ENCODE data around the gene HRH3. TPM values are rescaled to one million over a fixed set of nuclear protein-coding genes. Genes with fewer than 3 reads are reported as not detected.

The HRH3 gene
- total RNA-seq, 1 experiment from 2014 or later, result not detected

GRCh38 chr20:62263396-62263795 lies 43.3 kb upstream of the HRH3 start:
- Mint-ChIP-seq H3K27me3 (ENCODE audit: insufficient read depth, unreplicated experiment) (no peaks in the 10 kb centered on the region), H3K27ac (ENCODE audit: low read depth, unreplicated experiment) (no peak overlapping the region), H3K4me1 (ENCODE audit: insufficient read depth, unreplicated experiment) (peaks cover 4% of the 10 kb centered on the region), H3K4me3 (ENCODE audit: unreplicated experiment) (no peak overlapping the region), H3K36me3 (ENCODE audit: insufficient read depth, unreplicated experiment) (peaks cover 73% of the 10 kb centered on the region), H3K9me3 (ENCODE audit: unreplicated experiment) (no peaks in the 10 kb centered on the region)
- TF ChIP-seq CTCF (IDR thresholded peaks at IDR 0.05; ENCODE audit: unreplicated experiment), result no peak
- intact Hi-C loops (cut with micrococcal nuclease), result no loop called here
- BruUV-seq (replicated peaks), result no TSS peak
- DNase-seq (ENCODE audit: unreplicated experiment), result no peak
- CTCF ChIA-PET, result interaction anchor here (1.1 to 1.3 kb wide), 2 partner anchors 75 to 545 kb away, joined by 3 to 4 read pairs; no protein-coding TSS in a partner anchor
- POLR2A ChIA-PET, result no interaction called here

DNA sequence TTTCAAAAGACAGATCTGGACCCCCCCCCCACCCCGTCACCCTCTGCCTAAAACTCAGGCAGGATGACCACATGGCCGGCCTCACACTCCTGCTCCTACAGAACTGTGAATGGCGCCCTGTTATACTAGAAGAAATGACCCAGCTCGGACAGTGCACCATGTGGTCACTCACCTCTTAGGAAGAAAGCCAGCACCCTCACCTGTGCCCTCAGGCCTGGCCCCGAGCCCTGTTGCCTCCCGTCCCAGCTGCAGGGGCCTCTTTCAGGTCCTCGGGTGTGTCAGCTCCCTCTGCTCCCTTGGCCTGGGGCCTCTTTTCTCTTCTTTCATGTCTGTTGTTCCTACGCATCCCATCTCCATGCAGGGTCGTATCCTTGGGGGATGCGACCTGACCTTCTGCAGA lies 42.0 kb upstream of the HRH3 start:
- POLR2A ChIA-PET, result no interaction called here
- H3K27me3 Mint-ChIP-seq (ENCODE audit: insufficient read depth, unreplicated experiment), result no peaks in the 10 kb centered on the region

DNA sequence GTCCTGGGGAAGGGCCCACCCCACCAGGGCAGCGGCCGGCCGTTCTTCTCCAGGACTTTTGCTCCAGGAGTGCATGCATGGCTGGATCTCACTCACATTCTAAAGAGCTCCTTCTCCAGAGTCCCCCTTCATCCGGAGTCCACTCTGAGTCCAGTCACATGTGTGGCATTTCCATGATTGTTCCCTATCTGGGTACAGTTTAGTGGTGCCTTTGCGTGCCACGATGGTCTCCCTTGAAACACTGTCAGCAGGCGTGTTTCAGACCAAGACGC lies 39.2 kb upstream of the HRH3 start:
- POLR2A ChIA-PET, result interaction anchor here (0.6 kb wide), 1 partner anchor 72 kb away, joined by 3 read pairs; no protein-coding TSS in a partner anchor
- H3K4me1 Mint-ChIP-seq (ENCODE audit: insufficient read depth, unreplicated experiment), result peaks cover 9% of the 10 kb centered on the region
- peaks cover 67% of the 10 kb centered on the region for H3K36me3 Mint-ChIP-seq (ENCODE audit: insufficient read depth, unreplicated experiment)
- no peaks in the 10 kb centered on the region for H3K9me3 Mint-ChIP-seq (ENCODE audit: unreplicated experiment)
- TF ChIP-seq CTCF (IDR thresholded peaks at IDR 0.05; ENCODE audit: unreplicated experiment), result no peak
- CTCF ChIA-PET, result interaction anchor here (0.9 kb wide), 1 partner anchor 17 kb away, joined by 3 read pairs; no protein-coding TSS in a partner anchor
- no peak overlapping the region for H3K4me3 Mint-ChIP-seq (ENCODE audit: unreplicated experiment)
- no peak for DNase-seq (ENCODE audit: unreplicated experiment)
- BruUV-seq (replicated peaks), result no TSS peak
- intact Hi-C loops (cut with micrococcal nuclease), result no loop called here
- no peak overlapping the region for H3K27ac Mint-ChIP-seq (ENCODE audit: low read depth, unreplicated experiment)
- no peaks in the 10 kb centered on the region for H3K27me3 Mint-ChIP-seq (ENCODE audit: insufficient read depth, unreplicated experiment)

More for the DNA sequence above, 42.0 kb upstream of the HRH3 start:
- H3K36me3 Mint-ChIP-seq (ENCODE audit: insufficient read depth, unreplicated experiment), result peaks cover 74% of the 10 kb centered on the region
- BruUV-seq (replicated peaks), result no TSS peak
- H3K4me1 Mint-ChIP-seq (ENCODE audit: insufficient read depth, unreplicated experiment), result peaks cover 9% of the 10 kb centered on the region
- TF ChIP-seq CTCF (IDR thresholded peaks at IDR 0.05; ENCODE audit: unreplicated experiment), result no peak
- CTCF ChIA-PET, result interaction anchor here (1.1 to 1.3 kb wide), 2 partner anchors 74 to 546 kb away, joined by 3 to 4 read pairs; no protein-coding TSS in a partner anchor
- no peak for DNase-seq (ENCODE audit: unreplicated experiment)
- intact Hi-C loops (cut with micrococcal nuclease), result no loop called here
- H3K27ac Mint-ChIP-seq (ENCODE audit: low read depth, unreplicated experiment), result no peak overlapping the region
- no peak overlapping the region for H3K4me3 Mint-ChIP-seq (ENCODE audit: unreplicated experiment)
- no peaks in the 10 kb centered on the region for H3K9me3 Mint-ChIP-seq (ENCODE audit: unreplicated experiment)

DNA sequence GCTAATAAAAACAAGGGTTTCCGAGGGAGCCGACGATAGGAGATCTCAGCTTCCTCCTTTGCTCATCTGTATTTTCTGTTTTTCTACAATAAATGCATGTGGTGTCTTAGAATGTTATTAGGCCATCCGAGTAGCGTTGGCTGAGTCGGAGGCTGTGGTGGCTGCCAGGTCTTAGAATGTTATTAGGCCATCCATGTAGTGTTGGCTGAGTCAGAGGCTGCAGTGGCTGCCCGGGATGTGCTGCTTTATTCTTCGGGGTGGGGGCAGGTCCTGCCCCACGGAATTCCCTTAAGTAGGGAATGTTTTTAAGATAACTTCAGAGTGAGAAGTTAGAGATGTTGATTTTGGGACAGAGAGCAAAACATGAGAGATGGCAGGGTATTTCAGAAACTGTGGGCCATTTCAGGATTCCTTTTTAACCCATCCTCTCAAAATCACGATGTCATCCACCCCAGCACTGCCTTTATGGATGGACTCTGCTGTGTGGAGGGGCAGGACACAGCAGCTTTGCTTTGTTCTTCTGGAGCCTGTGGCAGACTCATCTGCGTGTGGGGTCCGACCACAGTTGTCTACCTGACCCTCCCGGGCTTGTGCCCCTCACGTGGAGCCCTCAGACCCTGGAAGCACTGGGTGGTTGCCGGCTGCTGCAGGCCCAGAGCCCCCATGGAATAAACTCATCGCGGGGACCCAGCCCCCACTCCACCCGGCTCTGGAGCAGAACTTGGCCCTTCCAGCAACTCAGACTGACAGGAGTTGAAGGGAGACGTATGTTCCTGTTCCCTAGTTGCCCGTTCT lies 38.6 kb upstream of the HRH3 start:
- peaks cover 9% of the 10 kb centered on the region for H3K4me1 Mint-ChIP-seq (ENCODE audit: insufficient read depth, unreplicated experiment)
- no peaks in the 10 kb centered on the region for H3K27me3 Mint-ChIP-seq (ENCODE audit: insufficient read depth, unreplicated experiment)
- H3K9me3 Mint-ChIP-seq (ENCODE audit: unreplicated experiment), result no peaks in the 10 kb centered on the region
- BruUV-seq (replicated peaks), result no TSS peak
- POLR2A ChIA-PET, result no interaction called here
- CTCF ChIA-PET, result no interaction called here
- peak; percentile 27 for DNase-seq (ENCODE audit: unreplicated experiment)
- no peak overlapping the region for H3K4me3 Mint-ChIP-seq (ENCODE audit: unreplicated experiment)
- H3K36me3 Mint-ChIP-seq (ENCODE audit: insufficient read depth, unreplicated experiment), result peaks cover 66% of the 10 kb centered on the region
- intact Hi-C loops (cut with micrococcal nuclease), result no loop called here
- H3K27ac Mint-ChIP-seq (ENCODE audit: low read depth, unreplicated experiment), result no peak overlapping the region
- TF ChIP-seq CTCF (IDR thresholded peaks at IDR 0.05; ENCODE audit: unreplicated experiment), result no peak
